ENCODE results near the gene SOX8.

The SOX8 gene

GRCh38 chr16:976389-976931 lies 5.1 kb upstream of the SOX8 start:
- CTCF ChIA-PET = no interaction called here
- no peak overlapping the region for H3K27ac ChIP-seq (ENCODE audit: extremely low read depth, low read depth, low read length)
- peak; percentile 20; the same call in 1 of the 2 replicates for TF ChIP-seq SP2 (tag by site-specific recombination; IDR thresholded peaks at IDR 0.05)
- no peak for TF ChIP-seq ZNF768 (tag by site-specific recombination; IDR thresholded peaks at IDR 0.05)
- TF ChIP-seq ZNF561 (tag by site-specific recombination; IDR thresholded peaks at IDR 0.05; ENCODE audit: borderline replicate concordance) = no peak
- no peak for TF ChIP-seq ZNF302 (tag by site-specific recombination; IDR thresholded peaks at IDR 0.05; ENCODE audit: low read depth)
- TF ChIP-seq ZNF501 (tag by site-specific recombination; IDR thresholded peaks at IDR 0.05) = no peak
- TF ChIP-seq ZNF521 (tag by site-specific recombination; IDR thresholded peaks at IDR 0.05) = no peak
- TF ChIP-seq GLIS1 (tag by site-specific recombination; IDR thresholded peaks at IDR 0.05) = peak; percentile 84
- no peak for TF ChIP-seq ZNF433 (tag by site-specific recombination; IDR thresholded peaks at IDR 0.05; ENCODE audit: low read depth)
- TF ChIP-seq KLF1 (tag by site-specific recombination; IDR thresholded peaks at IDR 0.05) = no peak
- 0 out of 2 replicates have a peak, but pooled peaks have one; percentile 6 for TF ChIP-seq ZFHX2 (tag by site-specific recombination; conservative IDR thresholded peaks at IDR 0.05)
- POLR2A ChIA-PET = interaction anchor here (0.6 kb wide), 1 partner anchor 744 kb away, joined by 3 read pairs; no protein-coding TSS in a partner anchor
- H3K4me1 ChIP-seq (ENCODE audit: control insufficient read depth, insufficient read depth, low read length) = no peaks in the 10 kb centered on the region
- H3K4me3 ChIP-seq (ENCODE audit: low read depth, low read length) = no peak overlapping the region
- no peaks in the 10 kb centered on the region for H3K36me3 ChIP-seq (ENCODE audit: control insufficient read depth in 2 of 2, insufficient read depth in 1 of 2, low read length in 2 of 2)
- no peaks in the 10 kb centered on the region for H3K9me3 ChIP-seq (ENCODE audit: control insufficient read depth, insufficient read depth, low read depth, low read length)

- Histone ChIP-seq H3K4me3 (ENCODE audit: low read depth, low read length) (no peak overlapping the region), H3K36me3 (ENCODE audit: control insufficient read depth in 2 of 2, insufficient read depth in 1 of 2, low read length in 2 of 2) (no peaks in the 10 kb centered on the region), H3K4me1 (ENCODE audit: control insufficient read depth, insufficient read depth, low read length) (no peaks in the 10 kb centered on the region), H3K9me3 (ENCODE audit: control insufficient read depth, insufficient read depth, low read depth, low read length) (no peaks in the 10 kb centered on the region), H3K27ac (ENCODE audit: extremely low read depth, low read depth, low read length) (no peak overlapping the region)
- ChIA-PET CTCF (no interaction called here), POLR2A (no interaction called here)
- TF ChIP-seq ZNF140 (tag by site-specific recombination; IDR thresholded peaks at IDR 0.05) = no peak
- TF ChIP-seq, protein P1, sequence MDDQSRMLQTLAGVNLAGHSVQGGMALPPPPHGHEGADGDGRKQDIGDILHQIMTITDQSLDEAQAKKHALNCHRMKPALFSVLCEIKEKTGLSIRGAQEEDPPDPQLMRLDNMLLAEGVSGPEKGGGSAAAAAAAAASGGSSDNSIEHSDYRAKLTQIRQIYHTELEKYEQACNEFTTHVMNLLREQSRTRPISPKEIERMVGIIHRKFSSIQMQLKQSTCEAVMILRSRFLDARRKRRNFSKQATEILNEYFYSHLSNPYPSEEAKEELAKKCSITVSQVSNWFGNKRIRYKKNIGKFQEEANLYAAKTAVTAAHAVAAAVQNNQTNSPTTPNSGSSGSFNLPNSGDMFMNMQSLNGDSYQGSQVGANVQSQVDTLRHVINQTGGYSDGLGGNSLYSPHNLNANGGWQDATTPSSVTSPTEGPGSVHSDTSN (CRISPR knock-in tag; IDR thresholded peaks at IDR 0.05) = no peak
These were observed 4.4 kb upstream of the SOX8 start for GRCh38 chr16:977081-977701.

- POLR2A ChIA-PET = interaction anchor here (0.7 kb wide), 1 partner anchor 8 kb away, joined by 3 read pairs; no protein-coding TSS in a partner anchor
- no peaks in the 10 kb centered on the region for H3K36me3 ChIP-seq (ENCODE audit: control insufficient read depth in 2 of 2, insufficient read depth in 1 of 2, low read length in 2 of 2)
- no peak overlapping the region for H3K4me3 ChIP-seq (ENCODE audit: low read depth, low read length)
- CTCF ChIA-PET = no interaction called here
- no peak overlapping the region for H3K27ac ChIP-seq (ENCODE audit: extremely low read depth, low read depth, low read length)
- no peaks in the 10 kb centered on the region for H3K4me1 ChIP-seq (ENCODE audit: control insufficient read depth, insufficient read depth, low read length)
- no peaks in the 10 kb centered on the region for H3K9me3 ChIP-seq (ENCODE audit: control insufficient read depth, insufficient read depth, low read depth, low read length)
- 0 out of 2 replicates have a peak, but pooled peaks have one; percentile 13 for TF ChIP-seq ZNF157 (tag by site-specific recombination; IDR thresholded peaks at IDR 0.05)
- no peak for TF ChIP-seq ZBTB21 (tag by site-specific recombination; IDR thresholded peaks at IDR 0.05)
- 0 out of 2 replicates have a peak, but pooled peaks have one; percentile 24 for TF ChIP-seq ZBTB20 (tag by site-specific recombination; IDR thresholded peaks at IDR 0.05)
- no peak for TF ChIP-seq ZNF292 (tag by site-specific recombination; IDR thresholded peaks at IDR 0.05; ENCODE audit: borderline replicate concordance, low read depth)
- no peak for TF ChIP-seq SETDB1 (IDR thresholded peaks at IDR 0.05; ENCODE audit: insufficient read length, low read length)
- 0 out of 2 replicates have a peak, but pooled peaks have one; percentile 36 for TF ChIP-seq ZNF548 (tag by site-specific recombination; IDR thresholded peaks at IDR 0.05)
- TF ChIP-seq, protein P2, sequence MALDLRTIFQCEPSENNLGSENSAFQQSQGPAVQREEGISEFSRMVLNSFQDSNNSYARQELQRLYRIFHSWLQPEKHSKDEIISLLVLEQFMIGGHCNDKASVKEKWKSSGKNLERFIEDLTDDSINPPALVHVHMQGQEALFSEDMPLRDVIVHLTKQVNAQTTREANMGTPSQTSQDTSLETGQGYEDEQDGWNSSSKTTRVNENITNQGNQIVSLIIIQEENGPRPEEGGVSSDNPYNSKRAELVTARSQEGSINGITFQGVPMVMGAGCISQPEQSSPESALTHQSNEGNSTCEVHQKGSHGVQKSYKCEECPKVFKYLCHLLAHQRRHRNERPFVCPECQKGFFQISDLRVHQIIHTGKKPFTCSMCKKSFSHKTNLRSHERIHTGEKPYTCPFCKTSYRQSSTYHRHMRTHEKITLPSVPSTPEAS (tag by site-specific recombination; IDR thresholded peaks at IDR 0.05) = peak; percentile 53
- TF ChIP-seq, protein P3, sequence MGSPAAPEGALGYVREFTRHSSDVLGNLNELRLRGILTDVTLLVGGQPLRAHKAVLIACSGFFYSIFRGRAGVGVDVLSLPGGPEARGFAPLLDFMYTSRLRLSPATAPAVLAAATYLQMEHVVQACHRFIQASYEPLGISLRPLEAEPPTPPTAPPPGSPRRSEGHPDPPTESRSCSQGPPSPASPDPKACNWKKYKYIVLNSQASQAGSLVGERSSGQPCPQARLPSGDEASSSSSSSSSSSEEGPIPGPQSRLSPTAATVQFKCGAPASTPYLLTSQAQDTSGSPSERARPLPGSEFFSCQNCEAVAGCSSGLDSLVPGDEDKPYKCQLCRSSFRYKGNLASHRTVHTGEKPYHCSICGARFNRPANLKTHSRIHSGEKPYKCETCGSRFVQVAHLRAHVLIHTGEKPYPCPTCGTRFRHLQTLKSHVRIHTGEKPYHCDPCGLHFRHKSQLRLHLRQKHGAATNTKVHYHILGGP (tag by site-specific recombination; IDR thresholded peaks at IDR 0.05) = peak; percentile 5; the same call in 1 of the 2 replicates
- TF ChIP-seq ZNF280C (tag by site-specific recombination; IDR thresholded peaks at IDR 0.05) = no peak
- TF ChIP-seq ZNF473 (tag by site-specific recombination; IDR thresholded peaks at IDR 0.05) = 0 out of 2 replicates have a peak, but pooled peaks have one; percentile 66
- TF ChIP-seq, protein P4, sequence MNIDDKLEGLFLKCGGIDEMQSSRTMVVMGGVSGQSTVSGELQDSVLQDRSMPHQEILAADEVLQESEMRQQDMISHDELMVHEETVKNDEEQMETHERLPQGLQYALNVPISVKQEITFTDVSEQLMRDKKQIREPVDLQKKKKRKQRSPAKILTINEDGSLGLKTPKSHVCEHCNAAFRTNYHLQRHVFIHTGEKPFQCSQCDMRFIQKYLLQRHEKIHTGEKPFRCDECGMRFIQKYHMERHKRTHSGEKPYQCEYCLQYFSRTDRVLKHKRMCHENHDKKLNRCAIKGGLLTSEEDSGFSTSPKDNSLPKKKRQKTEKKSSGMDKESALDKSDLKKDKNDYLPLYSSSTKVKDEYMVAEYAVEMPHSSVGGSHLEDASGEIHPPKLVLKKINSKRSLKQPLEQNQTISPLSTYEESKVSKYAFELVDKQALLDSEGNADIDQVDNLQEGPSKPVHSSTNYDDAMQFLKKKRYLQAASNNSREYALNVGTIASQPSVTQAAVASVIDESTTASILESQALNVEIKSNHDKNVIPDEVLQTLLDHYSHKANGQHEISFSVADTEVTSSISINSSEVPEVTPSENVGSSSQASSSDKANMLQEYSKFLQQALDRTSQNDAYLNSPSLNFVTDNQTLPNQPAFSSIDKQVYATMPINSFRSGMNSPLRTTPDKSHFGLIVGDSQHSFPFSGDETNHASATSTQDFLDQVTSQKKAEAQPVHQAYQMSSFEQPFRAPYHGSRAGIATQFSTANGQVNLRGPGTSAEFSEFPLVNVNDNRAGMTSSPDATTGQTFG (tag by site-specific recombination; IDR thresholded peaks at IDR 0.05; ENCODE audit: borderline replicate concordance) = 0 out of 2 replicates have a peak, but pooled peaks have one; percentile 40
These were observed 3.7 kb upstream of the SOX8 start for GRCh38 chr16:977896-978295.

Data from HEK293 (cell line).